GM23338 (cell line): ENCODE data around the gene FNDC3B.

Source experiments
- CTCF ChIP-seq, 2 experiments: fragments of 200-600 bp in 1 of 2; sonication (generic) in 1 of 2; conservative IDR thresholded peaks; 2 replicates each; pipeline versions ENCODE4 v1.5.1 to v1.6.1; 2016 to 2017; ENCODE audit warnings: antibody characterized with exemption in 2 of 2, low read depth in 2 of 2, mild to moderate bottlenecking in 2 of 2, moderate library complexity in 1 of 2
- EZH2 ChIP-seq: fragments of 200-600 bp; sonication (generic); IDR thresholded peaks from one replicate; pipeline ENCODE4 v1.8.0; 2017; ENCODE audit warnings: antibody characterized with exemption, mild to moderate bottlenecking, low read depth; ENCODE audit not compliant: unreplicated experiment
- EZH2phosphoT487 ChIP-seq: fragments of 200-600 bp; sonication (generic); IDR thresholded peaks from one replicate; pipeline ENCODE4 v1.8.1; 2018; ENCODE audit warnings: antibody characterized with exemption; ENCODE audit not compliant: unreplicated experiment
- NANOG ChIP-seq: IDR thresholded peaks from 2 replicates; pipeline ENCODE4 v1.6.1; 2016; ENCODE audit warnings: antibody characterized with exemption, borderline replicate concordance
- POLR2AphosphoS5 ChIP-seq: IDR thresholded peaks from 2 replicates; pipeline ENCODE4 v1.6.1; 2016; ENCODE audit warnings: antibody characterized with exemption, low read depth
- ZNF331 ChIP-seq: fragments of 250-450 bp; sonication (Bioruptor Pico); IDR thresholded peaks from 2 replicates; pipeline ENCODE4 v1.5.0; 2020; ENCODE audit warnings: low read depth, mild to moderate bottlenecking, moderate library complexity
- TF ChIP-seq, protein P1 (sequence below): IDR thresholded peaks from one replicate; pipeline ENCODE4 v1.6.1; 2018; ENCODE audit warnings: antibody characterized with exemption; ENCODE audit not compliant: unreplicated experiment
- TF ChIP-seq, protein P2 (sequence below): IDR thresholded peaks from 2 replicates; pipeline ENCODE4 v1.6.1; 2016; ENCODE audit warnings: antibody characterized with exemption

GRCh38 chr3:172193436-172193835, 154.1 kb downstream of the FNDC3B start:
- TF ChIP-seq CTCF (conservative IDR thresholded peaks at IDR 0.05; ENCODE audit: low read depth in 2 of 2) (no peak), POLR2AphosphoS5 (no peak), EZH2 (no peak), NANOG (no peak), EZH2phosphoT487 (no peak), ZNF331 (CRISPR knock-in tag) (no peak)
- TF ChIP-seq, protein P1, sequence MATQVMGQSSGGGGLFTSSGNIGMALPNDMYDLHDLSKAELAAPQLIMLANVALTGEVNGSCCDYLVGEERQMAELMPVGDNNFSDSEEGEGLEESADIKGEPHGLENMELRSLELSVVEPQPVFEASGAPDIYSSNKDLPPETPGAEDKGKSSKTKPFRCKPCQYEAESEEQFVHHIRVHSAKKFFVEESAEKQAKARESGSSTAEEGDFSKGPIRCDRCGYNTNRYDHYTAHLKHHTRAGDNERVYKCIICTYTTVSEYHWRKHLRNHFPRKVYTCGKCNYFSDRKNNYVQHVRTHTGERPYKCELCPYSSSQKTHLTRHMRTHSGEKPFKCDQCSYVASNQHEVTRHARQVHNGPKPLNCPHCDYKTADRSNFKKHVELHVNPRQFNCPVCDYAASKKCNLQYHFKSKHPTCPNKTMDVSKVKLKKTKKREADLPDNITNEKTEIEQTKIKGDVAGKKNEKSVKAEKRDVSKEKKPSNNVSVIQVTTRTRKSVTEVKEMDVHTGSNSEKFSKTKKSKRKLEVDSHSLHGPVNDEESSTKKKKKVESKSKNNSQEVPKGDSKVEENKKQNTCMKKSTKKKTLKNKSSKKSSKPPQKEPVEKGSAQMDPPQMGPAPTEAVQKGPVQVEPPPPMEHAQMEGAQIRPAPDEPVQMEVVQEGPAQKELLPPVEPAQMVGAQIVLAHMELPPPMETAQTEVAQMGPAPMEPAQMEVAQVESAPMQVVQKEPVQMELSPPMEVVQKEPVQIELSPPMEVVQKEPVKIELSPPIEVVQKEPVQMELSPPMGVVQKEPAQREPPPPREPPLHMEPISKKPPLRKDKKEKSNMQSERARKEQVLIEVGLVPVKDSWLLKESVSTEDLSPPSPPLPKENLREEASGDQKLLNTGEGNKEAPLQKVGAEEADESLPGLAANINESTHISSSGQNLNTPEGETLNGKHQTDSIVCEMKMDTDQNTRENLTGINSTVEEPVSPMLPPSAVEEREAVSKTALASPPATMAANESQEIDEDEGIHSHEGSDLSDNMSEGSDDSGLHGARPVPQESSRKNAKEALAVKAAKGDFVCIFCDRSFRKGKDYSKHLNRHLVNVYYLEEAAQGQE = no peak
- TF ChIP-seq, protein P2, sequence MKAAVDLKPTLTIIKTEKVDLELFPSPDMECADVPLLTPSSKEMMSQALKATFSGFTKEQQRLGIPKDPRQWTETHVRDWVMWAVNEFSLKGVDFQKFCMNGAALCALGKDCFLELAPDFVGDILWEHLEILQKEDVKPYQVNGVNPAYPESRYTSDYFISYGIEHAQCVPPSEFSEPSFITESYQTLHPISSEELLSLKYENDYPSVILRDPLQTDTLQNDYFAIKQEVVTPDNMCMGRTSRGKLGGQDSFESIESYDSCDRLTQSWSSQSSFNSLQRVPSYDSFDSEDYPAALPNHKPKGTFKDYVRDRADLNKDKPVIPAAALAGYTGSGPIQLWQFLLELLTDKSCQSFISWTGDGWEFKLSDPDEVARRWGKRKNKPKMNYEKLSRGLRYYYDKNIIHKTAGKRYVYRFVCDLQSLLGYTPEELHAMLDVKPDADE = no peak
